ENCODE measurements around the gene LSP1.

LSP1 gene

GRCh38 chr11:1920128-1920908 is 67.4 kb downstream of the LSP1 start:
- no peak for DNase-seq

- no peak for DNase-seq
Measured at GRCh38 chr11:1920909-1921573, 68.2 kb downstream of the LSP1 start.

- no peak for DNase-seq
Measured at GRCh38 chr11:1921574-1922141, 68.8 kb downstream of the LSP1 start.

DNA sequence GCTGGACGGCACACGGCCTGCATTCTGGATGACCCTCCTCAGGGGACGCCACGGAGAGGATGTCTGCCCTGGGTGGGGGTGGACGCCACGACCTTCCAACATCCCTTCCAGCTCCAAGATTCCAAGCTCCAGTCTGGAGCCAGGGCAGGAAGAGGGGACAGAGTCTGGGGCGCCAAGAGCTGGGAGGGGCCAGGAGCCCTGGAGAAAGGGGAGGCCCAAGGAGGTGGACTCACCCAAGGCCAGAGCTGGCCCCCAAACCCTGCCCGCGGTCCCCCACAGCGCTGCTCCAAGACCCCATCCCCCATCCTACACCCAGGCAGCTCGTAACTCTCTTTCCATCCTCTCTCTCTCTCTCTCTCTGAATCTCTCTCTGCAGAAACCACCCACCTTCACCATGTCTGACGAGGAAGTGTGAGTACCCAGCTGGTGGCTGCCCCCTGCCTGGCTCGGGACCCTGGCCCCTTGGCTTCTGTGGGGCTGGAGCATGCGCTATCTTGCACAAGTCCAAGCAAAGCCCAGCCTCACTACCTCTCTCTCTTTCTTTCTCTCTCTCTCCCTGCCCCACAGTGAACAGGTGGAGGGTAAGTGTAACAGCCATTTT is 69.7 kb downstream of the LSP1 start:
- no peak for DNase-seq

GRCh38 chr11:1923201-1923956 is 70.5 kb downstream of the LSP1 start:
- no peak for DNase-seq

DNA sequence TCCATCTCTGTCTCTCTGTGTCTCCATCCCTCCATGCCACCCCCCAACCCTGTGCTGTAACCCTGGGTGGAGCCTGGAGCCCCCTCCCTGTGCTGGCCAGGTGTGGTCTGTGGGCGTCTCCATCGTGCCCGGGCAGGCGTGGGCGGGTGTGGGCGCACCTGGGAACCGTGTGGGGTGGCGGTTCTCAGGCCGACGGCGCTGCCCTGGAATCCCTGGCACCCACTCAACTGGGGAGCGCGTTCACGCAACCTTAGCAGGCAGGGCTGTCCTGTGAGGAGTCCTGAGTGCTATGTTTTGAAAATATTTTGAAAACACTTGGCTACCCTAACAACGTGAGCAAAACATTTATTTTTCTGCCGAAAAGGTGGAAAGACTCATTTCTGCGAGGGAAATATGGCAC is 71.3 kb downstream of the LSP1 start:
- DNase-seq, result no peak

- no peak for DNase-seq
Measured at GRCh38 chr11:1924646-1925372, 71.9 kb downstream of the LSP1 start.

DNA sequence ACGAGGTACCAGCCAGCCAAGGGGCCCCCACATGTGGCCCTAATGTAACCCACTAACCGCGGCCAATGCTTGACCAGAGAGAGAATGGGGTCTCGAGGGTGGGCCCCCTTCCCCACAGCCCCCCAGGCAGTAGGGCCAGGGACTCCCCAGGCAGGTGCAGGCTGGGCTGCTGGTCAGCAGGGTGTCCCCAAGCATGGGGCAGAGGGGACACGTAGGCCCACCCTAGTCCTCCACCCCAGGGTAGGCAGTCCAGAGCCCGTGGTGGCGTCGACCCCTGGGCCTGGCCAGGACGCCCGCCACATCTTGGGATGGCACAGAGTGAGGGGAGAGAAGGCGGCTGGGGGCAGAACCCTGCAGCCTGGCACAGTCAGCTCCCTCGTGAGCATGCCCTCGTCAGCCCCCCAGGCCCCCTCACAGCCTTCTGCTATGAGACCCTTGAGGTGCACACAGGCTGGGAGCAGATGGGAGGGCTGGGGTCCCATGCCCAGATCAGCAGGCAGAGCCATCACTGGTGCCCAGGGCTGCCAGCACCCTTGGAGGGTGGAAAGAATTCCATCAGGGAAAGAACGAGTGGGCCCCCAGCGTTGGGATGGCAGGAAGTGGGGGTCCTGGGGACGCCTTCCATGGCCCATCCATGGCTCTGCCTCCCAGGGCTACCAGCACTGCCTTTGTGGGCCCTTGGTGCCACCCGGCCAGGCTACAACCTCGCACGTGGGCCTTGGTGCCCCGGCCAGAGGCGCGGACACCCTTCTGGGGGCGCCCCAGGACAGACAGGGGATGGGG is 72.7 kb downstream of the LSP1 start:
- no peak for DNase-seq

GRCh38 chr11:1926156-1927025 is 73.5 kb downstream of the LSP1 start:
- DNase-seq, result no peak

DNA sequence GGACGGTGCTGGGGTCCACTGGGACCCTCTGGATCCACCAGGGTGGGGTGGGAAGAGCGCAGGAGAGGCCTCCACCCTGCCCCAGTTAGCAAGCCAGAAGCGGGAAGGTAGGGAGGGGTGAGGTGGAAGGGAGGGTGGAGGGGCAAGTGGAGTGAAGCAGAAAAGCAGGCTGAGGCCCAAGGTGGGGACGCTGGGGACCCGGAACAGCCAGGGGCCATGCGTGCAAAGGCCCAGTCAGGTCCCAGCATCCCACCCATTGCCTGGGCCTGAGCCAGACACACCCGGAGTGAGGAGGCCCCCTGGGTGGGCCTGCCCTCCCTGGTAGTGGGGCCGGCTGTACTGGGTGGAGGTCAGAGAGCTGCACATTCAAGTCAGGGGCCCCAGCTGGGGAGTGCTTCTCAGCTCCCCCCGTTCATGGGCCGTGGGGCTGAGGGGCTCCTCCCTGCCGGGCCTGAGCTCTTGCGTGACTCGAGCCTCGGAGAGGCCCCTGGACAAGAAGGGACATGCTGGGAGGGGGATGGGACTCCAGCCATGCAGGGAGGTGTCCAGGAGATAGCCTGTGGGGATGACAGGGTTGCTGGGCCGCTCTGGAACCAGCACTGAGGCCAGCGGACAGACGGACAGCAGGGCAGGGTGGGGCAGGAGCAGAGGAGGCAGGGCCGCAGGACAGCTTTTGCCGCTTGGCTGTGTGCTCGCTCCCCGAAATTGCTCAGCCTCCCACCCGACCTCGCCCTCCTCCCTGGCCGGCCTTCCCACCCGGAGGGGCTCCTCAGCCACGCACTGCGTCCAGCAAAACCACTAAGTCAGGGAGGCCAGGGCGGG is 74.4 kb downstream of the LSP1 start:
- DNase-seq, result no peak

DNA sequence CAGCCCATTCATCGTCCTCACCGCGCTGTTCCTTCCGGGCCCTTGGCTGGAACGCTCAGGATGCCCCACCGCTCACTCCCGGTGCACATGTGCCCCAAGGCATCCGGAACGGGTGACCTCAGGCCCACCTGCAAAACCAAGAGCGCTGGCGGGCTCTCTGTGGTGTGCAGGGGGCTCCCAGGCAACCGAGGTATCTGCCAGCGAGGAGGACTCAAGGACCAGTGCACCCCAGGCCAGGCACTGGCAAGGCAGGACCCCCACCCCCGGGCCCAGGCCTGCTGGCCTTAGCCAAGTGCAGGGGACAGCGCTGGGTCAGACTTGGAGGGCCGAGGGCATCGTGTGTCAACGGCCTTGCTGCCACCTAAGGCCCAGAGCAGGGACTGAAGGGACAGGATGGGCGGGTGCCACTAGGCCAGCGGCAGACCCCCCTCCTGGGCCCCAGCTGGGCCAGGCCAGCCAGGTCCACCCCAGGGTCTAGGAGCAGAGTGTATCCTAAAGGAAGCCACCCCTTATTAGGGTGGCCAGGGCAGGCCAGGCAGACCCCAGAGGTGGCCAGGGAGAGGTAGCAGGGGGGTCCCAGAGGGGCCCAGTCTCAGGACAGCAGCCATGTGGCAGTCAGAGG is 75.1 kb downstream of the LSP1 start:
- DNase-seq, result no peak

- no peak for DNase-seq
Measured at GRCh38 chr11:1928470-1928890, 75.6 kb downstream of the LSP1 start.

DNA sequence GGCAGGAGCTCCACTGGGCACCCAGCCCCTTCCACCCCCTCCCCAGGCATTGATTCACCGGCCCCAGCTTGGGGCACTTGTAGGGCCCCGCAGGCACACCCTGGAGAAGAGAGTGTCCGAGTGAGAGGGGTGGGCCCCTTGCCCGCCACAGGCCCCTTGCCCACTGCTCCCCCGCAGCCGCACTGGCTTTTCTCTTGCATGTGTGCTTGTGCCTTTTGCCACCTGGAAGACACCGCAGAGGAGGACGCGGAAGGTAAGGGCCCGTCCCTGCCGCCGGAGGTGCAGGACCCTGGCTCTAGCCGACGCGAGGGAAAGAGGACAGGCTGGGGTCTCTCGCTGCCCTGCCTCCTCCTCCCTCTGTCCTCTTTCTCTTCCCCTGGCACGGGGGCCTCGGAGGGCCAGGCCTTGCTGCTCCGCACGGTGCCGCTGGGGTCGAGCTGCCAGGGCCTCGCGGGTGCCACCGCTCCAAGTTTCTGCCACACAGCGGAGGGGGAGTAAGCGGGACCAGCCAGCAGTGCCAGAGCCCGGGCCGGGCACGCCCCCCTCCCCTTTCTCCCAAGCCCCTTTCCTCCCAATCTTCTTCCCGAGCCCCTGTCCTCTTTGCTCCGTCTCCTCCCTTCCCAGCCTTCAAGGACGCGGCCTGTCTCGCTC is 76.1 kb downstream of the LSP1 start:
- no peak for DNase-seq

DNA sequence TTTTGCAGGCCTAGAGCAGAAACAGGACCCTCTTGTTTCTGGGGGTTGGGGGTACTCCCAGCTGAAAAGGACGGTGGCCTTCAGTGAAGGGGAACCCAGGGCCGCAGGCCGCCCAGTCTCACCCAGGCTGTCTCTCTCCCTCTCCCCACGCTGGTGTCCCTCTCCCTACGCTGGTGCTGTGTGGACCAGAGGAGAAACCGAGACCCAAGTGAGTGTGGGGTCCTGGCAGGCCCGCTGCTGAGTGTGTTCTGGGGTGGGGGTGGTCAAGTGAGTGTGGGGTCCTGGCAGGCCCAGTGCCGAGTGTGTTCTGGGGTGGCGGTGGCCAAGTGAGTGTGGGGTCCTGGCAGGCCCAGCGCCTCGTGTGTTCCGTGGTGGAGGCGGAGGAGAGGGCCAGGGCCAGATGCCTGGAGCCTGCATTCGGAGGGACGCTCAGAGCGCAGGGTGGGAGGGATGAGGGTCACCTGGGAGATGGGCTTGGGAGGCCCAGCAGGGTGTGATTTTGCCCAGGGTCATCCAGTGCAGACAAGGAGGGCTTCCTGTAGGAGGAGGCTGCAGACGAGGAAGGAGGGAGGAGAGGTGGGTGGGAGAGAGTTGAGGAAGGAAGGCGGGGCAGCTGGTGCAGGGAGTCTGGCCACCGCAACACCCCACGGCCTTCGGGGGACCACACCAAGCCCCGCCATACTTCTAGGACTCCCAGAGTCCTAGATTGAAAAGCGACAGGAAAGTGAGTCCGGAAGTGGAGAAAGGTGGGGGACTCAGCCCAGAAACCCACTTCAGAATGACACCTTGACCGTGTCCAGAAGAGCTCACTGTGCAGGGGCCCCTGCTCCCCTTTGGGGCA is 77.0 kb downstream of the LSP1 start:
- no peak for DNase-seq

DNA sequence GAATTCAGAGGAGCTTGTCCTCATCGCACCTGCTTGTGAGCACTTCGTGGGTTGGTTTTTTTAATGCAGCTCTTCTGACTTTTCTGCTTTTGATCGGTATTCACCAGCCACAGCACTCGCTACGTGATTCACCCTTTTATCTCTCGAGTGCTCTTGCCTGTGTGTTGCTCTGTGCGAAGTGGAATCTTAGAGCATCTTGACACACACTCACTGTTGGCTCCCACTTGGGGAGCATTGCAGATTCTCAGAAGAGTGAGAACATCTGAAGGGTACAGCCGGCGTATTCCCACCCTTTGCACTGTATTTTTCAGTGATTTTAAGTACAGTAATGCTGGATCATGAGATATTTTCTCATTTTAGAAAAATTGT is 77.6 kb downstream of the LSP1 start:
- no peak for DNase-seq

- DNase-seq, result no peak
Measured at GRCh38 chr11:1931341-1932104, 78.6 kb downstream of the LSP1 start.

- DNase-seq, result no peak
Measured at GRCh38 chr11:1932105-1932480, 79.2 kb downstream of the LSP1 start.
